Breast epithelium (tissue), 3 donors: ENCODE data around the gene UACA.

Source experiments
- POLR2A ChIP-seq: fragments of 450-650 bp; IDR thresholded peaks from one replicate; pipeline ENCODE4 v1.6.1; 2016; ENCODE audit warnings: antibody characterized with exemption, mild to moderate bottlenecking, moderate library complexity
- TF ChIP-seq, protein P1 (sequence below), 3 donors: fragments of 450-650 bp; IDR thresholded peaks; one replicate each; pipeline ENCODE4 v1.5.1; 2016 to 2017; ENCODE audit warnings: antibody characterized with exemption in 3 of 3, mild to moderate bottlenecking in 3 of 3, moderate library complexity in 3 of 3

DNA sequence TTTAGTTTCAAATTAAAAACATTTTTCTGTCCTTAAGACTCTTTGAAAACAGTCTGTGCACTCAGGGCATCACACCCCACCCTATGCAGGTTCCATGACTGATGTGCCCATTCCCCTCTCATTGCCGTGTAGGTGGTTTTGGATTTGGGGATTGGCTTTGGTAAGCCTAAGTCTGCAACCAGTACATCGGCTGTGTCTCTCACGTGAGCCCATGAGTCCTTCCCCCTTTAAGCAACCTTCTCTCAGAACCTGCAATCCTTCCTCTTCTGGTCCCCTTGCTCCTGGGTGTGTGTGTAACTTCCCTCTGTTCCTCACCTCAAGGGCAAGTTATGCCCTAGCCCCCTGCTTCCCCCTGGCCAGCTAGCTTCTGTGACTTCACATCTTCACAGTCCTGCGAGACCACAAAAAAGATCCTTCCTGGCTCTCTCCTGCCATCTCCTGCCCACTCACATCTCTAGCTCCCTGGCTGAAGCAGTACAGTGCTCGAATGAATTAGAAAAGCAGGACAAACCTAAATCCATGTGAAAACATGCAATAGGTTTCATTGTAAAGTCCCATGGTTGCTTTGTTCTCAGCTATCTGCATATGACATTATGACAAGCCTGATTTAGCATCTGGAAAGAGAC lies 126.7 kb downstream of the UACA start:
- TF ChIP-seq, protein P1, sequence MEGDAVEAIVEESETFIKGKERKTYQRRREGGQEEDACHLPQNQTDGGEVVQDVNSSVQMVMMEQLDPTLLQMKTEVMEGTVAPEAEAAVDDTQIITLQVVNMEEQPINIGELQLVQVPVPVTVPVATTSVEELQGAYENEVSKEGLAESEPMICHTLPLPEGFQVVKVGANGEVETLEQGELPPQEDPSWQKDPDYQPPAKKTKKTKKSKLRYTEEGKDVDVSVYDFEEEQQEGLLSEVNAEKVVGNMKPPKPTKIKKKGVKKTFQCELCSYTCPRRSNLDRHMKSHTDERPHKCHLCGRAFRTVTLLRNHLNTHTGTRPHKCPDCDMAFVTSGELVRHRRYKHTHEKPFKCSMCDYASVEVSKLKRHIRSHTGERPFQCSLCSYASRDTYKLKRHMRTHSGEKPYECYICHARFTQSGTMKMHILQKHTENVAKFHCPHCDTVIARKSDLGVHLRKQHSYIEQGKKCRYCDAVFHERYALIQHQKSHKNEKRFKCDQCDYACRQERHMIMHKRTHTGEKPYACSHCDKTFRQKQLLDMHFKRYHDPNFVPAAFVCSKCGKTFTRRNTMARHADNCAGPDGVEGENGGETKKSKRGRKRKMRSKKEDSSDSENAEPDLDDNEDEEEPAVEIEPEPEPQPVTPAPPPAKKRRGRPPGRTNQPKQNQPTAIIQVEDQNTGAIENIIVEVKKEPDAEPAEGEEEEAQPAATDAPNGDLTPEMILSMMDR (IDR thresholded peaks at IDR 0.05), result no peak
- TF ChIP-seq POLR2A, result no peak
